Natural killer cell treated with Interleukin-12 subunit alpha and Interleukin-12 subunit beta and Interleukin-15 and Interleukin-18, amount 100 ng/mL, for 72 hours (primary cell): ENCODE data around the gene TPTE2. TPM values are rescaled to one million over a fixed set of nuclear protein-coding genes. Genes with fewer than 3 reads are reported as not detected.
A peak's percentile ranks its signal among the peaks of the same experiment; 100 is the strongest.
"Not testable (repeated sequence)": the region's sequence is repeated elsewhere in the genome, so short reads cannot be mapped to it uniquely, and the experiment has no call there.

Source experiments
- ATAC-seq, 2 donors: fragments of 150-1000 bp; cut with Tn5 transposase in 1 of 2; sonication (Bioruptor Pico), chemical (Tn5 transposase) in 1 of 2; 2 replicates each; pipeline ENCODE4 v1.10.0; 2021
- DNase-seq: peaks from one replicate; pipeline ENCODE4 v3.0.0; 2022; ENCODE audit warnings: low spot score
- H3K27ac Mint-ChIP-seq, 2 donors: 1 replicate in 1 of 2; 2 replicates in 1 of 2; pipeline ENCODE4 v1.8.0; 2022; ENCODE audit warnings: mixed read lengths in 2 of 2, mild to moderate bottlenecking in 1 of 2, moderate library complexity in 1 of 2
- H3K27me3 Mint-ChIP-seq, 2 donors: 1 replicate in 1 of 2; 2 replicates in 1 of 2; pipeline ENCODE4 v1.8.0; 2022; ENCODE audit warnings: mixed read lengths in 2 of 2
- H3K36me3 Mint-ChIP-seq: one replicate; pipeline ENCODE4 v1.8.0; 2022; ENCODE audit warnings: mixed read lengths
- H3K4me1 Mint-ChIP-seq, 2 donors: 1 replicate in 1 of 2; 2 replicates in 1 of 2; pipeline ENCODE4 v1.8.0; 2022; ENCODE audit warnings: low read depth in 2 of 2, mixed read lengths in 2 of 2, mild to moderate bottlenecking in 1 of 2
- H3K4me3 Mint-ChIP-seq: one replicate; pipeline ENCODE4 v1.8.0; 2022; ENCODE audit warnings: mixed read lengths
- H3K9me3 Mint-ChIP-seq: 2 replicates; pipeline ENCODE4 v1.8.0; 2022; ENCODE audit warnings: mixed read lengths
- total RNA-seq, 2 donors: library from RNA; stranded (reverse); gene quantifications; one replicate each; pipeline ENCODE4 v1.2.3, GENCODE V29; 2022

TPTE2 gene
- total RNA-seq, 2 donors from 2014 or later = 0.19 TPM; not detected in 1

DNA sequence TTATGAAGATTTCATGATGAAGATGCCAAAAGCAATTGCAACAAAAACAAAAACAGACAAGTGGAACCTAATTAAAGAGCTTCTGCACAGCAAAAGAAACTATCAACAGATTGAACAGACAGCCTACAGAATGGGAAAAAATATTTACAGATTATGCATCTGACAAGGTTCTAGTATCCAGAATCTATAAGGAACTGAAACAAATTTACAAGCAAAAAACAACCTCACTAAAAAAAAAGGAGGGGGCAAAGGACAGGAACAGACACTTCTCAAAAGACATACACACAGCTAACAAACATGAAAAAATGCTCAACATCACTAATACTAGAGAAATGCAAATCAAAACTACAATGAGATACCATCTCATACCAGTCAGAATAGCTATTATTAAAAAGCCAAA, 35.7 kb downstream of the TPTE2 start:
- not testable (repeated sequence) for ATAC-seq, DNase-seq, H3K4me3 Mint-ChIP-seq, H3K9me3 Mint-ChIP-seq, H3K27me3 Mint-ChIP-seq, H3K4me1 Mint-ChIP-seq, H3K36me3 Mint-ChIP-seq, H3K27ac Mint-ChIP-seq

DNA sequence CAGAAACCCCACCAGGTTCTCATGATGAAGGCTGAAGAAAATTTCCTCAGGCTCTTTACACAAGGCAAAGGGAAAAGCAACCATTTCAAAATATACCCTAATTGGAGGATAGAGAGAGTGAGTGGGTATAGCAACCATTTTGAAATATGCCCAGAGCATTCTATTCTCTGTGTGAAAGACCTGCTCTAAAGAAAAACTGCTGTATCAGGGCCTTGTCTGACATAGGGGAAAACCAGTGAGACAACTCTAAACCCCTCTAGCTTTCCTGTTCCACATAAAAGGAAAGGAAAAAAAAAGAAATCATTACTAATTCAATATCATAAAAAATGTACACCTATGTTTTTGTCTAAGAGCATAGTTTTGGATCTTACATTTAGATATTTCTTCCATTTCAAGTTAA, 42.3 kb downstream of the TPTE2 start:
- H3K27me3 Mint-ChIP-seq = peaks cover 3 to 4% of the 10 kb centered on the region in 2 donors
- no peak overlapping the region for H3K4me3 Mint-ChIP-seq
- H3K36me3 Mint-ChIP-seq = no peaks in the 10 kb centered on the region
- ATAC-seq (no peak), DNase-seq (no peak)
- no peaks in the 10 kb centered on the region for H3K9me3 Mint-ChIP-seq
- H3K4me1 Mint-ChIP-seq = no peaks in the 10 kb centered on the region
- no peak overlapping the region for H3K27ac Mint-ChIP-seq

DNA sequence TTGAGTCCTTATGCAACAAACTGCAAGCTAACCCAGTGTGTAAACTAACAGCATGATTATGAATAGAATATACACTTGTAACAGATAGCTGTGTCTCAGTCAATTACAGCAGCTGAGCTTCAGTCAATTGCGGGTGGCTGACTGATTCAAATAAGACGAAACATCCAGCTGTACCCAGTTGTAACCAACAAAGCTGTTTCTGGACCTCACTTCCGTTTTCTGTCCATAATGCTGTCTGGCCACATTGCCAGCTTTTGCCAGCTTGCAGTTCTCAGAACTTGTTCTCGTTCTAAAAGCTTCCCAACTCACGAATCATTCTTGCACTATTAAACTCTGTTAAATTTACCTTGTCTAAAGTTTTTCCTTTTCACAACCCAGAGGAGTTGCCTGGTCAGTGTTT, 53.7 kb downstream of the TPTE2 start:
- H3K9me3 Mint-ChIP-seq = not testable (repeated sequence)

DNA sequence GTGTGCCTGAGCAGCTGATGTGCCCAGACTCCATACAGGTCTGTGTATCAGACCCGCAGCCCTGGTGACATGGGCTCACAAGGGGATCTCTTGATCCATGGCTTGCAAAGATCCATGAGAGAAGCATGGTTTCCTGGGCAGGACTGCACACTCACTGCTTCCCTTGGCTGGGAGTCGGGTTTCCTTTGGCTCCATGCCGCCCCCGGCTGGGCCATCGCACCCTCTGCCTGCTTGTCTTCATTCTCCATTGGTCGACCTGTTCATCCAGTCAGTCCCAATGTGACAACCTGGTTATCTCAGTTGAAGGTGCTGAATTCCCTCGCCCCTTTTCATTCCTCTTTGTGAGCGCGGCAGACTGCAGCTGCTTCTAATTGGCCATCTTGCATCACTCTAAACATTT, 101.2 kb downstream of the TPTE2 start:
- not testable (repeated sequence) for H3K27ac Mint-ChIP-seq, DNase-seq, H3K4me3 Mint-ChIP-seq, H3K4me1 Mint-ChIP-seq, H3K27me3 Mint-ChIP-seq, ATAC-seq
- Mint-ChIP-seq H3K36me3 (peaks cover 18% of the 10 kb centered on the region), H3K9me3 (peaks cover 17% of the 10 kb centered on the region)

More for the DNA sequence above, 53.7 kb downstream of the TPTE2 start:
- H3K27me3 Mint-ChIP-seq, H3K27ac Mint-ChIP-seq, H3K4me1 Mint-ChIP-seq, H3K36me3 Mint-ChIP-seq, ATAC-seq, H3K4me3 Mint-ChIP-seq, DNase-seq: not testable (repeated sequence)

DNA sequence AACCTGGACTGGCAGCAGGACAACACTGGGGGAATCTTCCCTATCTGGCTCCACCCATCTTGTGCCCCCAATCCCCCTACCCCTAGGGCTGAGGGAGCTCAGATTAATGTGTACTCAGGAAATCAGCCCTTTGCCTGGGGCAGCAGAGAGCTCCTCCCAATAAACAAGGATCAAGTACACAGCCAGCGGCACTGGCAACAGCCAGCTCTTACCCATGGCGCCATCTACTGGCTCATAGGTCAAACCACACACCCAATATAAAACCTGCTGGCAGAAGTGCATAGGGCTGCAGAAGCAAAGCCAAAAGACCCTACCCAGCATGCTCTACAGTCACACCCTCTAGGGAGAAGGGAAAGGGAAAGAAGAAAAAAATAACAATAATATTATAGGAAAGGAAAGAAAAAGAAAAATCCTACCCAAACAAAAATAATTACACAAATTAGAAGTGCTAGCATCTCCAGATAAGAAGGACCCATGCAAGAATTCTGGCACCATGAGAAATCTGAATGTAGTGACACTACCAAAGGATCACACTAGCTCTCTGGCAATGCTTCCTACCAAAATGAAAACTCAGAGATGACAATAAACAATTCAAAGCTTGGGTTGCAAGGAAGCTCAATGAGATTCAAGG, 122.2 kb downstream of the TPTE2 start:
- not testable (repeated sequence) for ATAC-seq, H3K36me3 Mint-ChIP-seq, H3K27me3 Mint-ChIP-seq, H3K4me1 Mint-ChIP-seq, DNase-seq, H3K9me3 Mint-ChIP-seq, H3K27ac Mint-ChIP-seq, H3K4me3 Mint-ChIP-seq

DNA sequence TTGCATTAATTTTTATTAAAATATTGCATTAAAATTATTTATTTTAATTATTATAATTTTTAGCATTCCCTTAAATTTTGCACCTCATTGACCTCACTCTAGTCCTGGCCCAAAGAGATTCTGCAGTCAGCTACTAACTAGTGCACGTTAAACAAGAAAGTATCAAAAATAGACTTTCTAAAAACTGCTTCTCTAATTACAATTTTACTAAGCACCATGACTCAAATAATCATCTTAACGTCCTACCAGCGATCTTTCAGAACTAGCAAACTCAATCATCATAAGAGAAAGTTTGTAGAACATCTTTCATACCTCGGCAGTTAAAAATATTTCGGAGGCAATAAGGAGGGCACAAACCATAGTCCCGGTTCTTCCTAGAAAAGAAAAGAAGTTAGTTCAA, 123.6 kb downstream of the TPTE2 start:
- not testable (repeated sequence) for ATAC-seq, DNase-seq

DNA sequence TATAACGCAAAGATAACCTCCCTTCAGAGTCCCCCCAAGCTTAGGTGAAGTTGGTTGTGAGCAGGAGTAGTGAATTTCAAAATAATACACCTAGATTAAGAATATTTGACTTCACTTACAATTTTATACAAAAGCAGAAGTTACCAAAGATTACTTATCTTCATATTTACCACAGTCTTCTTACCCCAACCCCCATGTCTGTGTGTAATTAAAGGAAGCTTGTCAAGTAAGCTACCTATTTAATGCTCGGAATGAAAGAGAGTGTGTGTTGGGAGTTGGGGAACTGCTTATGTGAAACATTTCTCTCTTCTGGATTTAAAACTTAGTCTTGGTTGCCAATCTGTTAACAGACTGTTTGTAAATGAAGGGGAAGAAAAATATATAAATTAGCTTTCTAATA, 139.1 kb downstream of the TPTE2 start:
- ATAC-seq, H3K27me3 Mint-ChIP-seq, H3K4me3 Mint-ChIP-seq, H3K4me1 Mint-ChIP-seq, DNase-seq, H3K27ac Mint-ChIP-seq, H3K36me3 Mint-ChIP-seq: not testable (repeated sequence)
- H3K9me3 Mint-ChIP-seq = peaks cover 22% of the 10 kb centered on the region

More for the DNA sequence above, 123.6 kb downstream of the TPTE2 start:
- not testable (repeated sequence) for H3K36me3 Mint-ChIP-seq, H3K4me3 Mint-ChIP-seq, H3K9me3 Mint-ChIP-seq, H3K4me1 Mint-ChIP-seq, H3K27me3 Mint-ChIP-seq, H3K27ac Mint-ChIP-seq

DNA sequence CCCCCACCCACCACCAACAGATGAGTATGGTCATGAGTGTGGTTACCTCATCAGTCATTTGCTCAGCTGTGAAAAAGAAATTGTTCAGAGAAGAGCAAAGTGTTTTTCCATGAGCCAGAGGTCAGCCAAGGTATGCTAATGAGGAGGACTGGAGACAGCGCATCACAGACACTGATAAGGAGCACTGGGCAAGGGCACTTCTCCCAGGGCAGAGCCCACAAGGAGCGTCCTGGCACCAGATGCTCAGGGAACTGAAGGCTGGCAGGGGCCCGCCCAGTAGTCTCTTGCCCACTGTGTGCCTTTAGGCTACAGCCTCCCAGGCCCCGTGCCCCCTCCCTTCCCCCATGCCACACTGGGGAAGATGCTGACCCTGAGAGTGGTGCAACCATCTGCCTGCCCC, 148.8 kb downstream of the TPTE2 start:
- H3K9me3 Mint-ChIP-seq = peaks cover 11% of the 10 kb centered on the region
- H3K27me3 Mint-ChIP-seq, H3K4me3 Mint-ChIP-seq, ATAC-seq, DNase-seq, H3K36me3 Mint-ChIP-seq, H3K27ac Mint-ChIP-seq, H3K4me1 Mint-ChIP-seq: not testable (repeated sequence)

DNA sequence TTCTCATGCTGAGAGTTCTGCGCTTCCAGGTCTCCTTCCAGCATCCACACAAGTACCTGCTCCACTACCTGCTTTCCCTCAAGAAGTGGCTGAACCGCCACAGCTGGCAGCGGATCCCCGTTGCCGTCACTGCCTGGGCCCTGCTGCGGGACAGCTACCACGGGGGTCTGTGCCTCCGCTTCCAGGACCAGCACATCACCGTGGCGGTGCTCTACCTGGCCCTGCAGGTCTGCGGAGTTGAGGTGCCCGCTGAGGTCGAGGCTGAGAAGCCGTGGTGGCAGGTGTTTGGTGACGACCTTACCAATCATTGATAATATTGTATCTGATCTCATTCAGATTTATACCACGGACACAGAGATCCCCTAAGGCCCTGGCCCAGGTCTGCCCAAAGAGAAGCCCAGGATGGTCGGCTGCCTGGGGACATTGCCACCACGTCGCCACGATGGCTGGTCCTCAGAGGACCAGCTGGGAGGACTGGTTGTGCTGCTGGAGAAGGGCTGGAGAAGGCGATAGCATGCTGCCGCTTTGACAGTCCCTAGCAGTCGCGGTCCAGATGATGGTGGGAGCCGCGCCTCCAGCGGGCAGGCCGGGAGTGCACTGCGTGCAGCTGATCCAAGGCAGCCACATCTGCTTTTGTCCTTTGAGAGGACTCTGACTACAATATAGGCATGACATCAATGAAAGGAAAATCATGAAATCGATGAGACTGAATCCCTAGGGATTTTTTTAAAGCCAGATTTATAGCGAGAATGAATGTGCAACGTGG, 178.4 kb downstream of the TPTE2 start:
- not testable (repeated sequence) for ATAC-seq, H3K9me3 Mint-ChIP-seq, H3K4me1 Mint-ChIP-seq, DNase-seq, H3K27ac Mint-ChIP-seq, H3K27me3 Mint-ChIP-seq, H3K36me3 Mint-ChIP-seq, H3K4me3 Mint-ChIP-seq

DNA sequence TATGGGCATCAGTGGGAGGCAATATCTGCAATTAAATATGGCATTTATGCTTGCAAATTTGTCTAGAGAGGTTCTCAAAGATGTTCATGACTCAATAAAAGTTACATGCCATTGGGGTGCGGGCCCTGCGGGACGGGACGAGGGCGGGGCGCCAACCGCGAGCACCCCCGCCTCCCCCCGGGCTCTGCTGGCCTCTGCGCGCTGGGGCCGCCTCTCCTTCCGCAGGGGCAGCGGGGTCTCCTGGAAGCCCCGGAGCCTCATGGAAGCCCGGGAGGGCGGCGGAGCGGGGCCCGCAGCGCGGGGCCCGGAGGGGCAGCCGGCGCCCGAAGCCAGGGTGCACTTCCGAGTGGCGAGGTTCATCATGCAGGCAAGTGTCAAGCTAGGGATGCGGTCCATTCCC, 179.2 kb downstream of the TPTE2 start:
- ATAC-seq (peak in 1 of 2 donors; percentile 31), DNase-seq (no peak)
- H3K27ac Mint-ChIP-seq = no peak overlapping the region
- peaks cover 3% of the 10 kb centered on the region for H3K9me3 Mint-ChIP-seq
- no peak overlapping the region for H3K4me3 Mint-ChIP-seq
- no peaks in the 10 kb centered on the region for H3K4me1 Mint-ChIP-seq
- H3K27me3 Mint-ChIP-seq = no peaks in the 10 kb centered on the region
- no peaks in the 10 kb centered on the region for H3K36me3 Mint-ChIP-seq

Other genes with a start within 250 kb of the TPTE2 start
- 10 to 100 TPM; 33.4 to 39.0 TPM for gene MPHOSPH8, start 72.1 kb upstream of the TPTE2 start, total RNA-seq
- 100 to 1,000 TPM in 1 of 2 donors, 10 to 100 TPM in 1; 84.5 to 128 TPM for gene PSPC1, start 221.4 kb upstream of the TPTE2 start, total RNA-seq